PFSK-1 (cell line): ENCODE data around the gene CALHM3.

Source experiments
- FOXP2 ChIP-seq: optimal IDR thresholded peaks from 2 replicates; pipeline ENCODE3; 2011; ENCODE audit warnings: borderline replicate concordance, control low read depth, inconsistent platforms; ENCODE audit not compliant: insufficient read depth; ENCODE audit errors: extremely low read length, extremely low read depth
- POLR2AphosphoS5 ChIP-seq: IDR thresholded peaks from 2 replicates; pipeline ENCODE4 v1.6.1; 2012; ENCODE audit warnings: low read depth, mild to moderate bottlenecking, control low read depth, low read length, moderate library complexity
- REST ChIP-seq, 2 experiments: IDR thresholded peaks; 2 replicates each; pipeline versions ENCODE4 v1.6.1 to v1.8.0; 2011 to 2012; ENCODE audit warnings: low read depth in 2 of 2, low read length in 2 of 2, control low read depth in 1 of 2, inconsistent platforms in 1 of 2, mild to moderate bottlenecking in 1 of 2, moderate library complexity in 1 of 2; ENCODE audit not compliant: insufficient read depth in 1 of 2
- SIN3A ChIP-seq: IDR thresholded peaks from 2 replicates; pipeline ENCODE4 v1.6.1; 2012; ENCODE audit warnings: mild to moderate bottlenecking, low read length, moderate library complexity, borderline replicate concordance; ENCODE audit not compliant: insufficient read depth
- TAF1 ChIP-seq: IDR thresholded peaks from 2 replicates; pipeline ENCODE4 v1.6.1; 2012; ENCODE audit warnings: low read length, control low read depth, borderline replicate concordance; ENCODE audit not compliant: insufficient read depth

CALHM3 gene

DNA sequence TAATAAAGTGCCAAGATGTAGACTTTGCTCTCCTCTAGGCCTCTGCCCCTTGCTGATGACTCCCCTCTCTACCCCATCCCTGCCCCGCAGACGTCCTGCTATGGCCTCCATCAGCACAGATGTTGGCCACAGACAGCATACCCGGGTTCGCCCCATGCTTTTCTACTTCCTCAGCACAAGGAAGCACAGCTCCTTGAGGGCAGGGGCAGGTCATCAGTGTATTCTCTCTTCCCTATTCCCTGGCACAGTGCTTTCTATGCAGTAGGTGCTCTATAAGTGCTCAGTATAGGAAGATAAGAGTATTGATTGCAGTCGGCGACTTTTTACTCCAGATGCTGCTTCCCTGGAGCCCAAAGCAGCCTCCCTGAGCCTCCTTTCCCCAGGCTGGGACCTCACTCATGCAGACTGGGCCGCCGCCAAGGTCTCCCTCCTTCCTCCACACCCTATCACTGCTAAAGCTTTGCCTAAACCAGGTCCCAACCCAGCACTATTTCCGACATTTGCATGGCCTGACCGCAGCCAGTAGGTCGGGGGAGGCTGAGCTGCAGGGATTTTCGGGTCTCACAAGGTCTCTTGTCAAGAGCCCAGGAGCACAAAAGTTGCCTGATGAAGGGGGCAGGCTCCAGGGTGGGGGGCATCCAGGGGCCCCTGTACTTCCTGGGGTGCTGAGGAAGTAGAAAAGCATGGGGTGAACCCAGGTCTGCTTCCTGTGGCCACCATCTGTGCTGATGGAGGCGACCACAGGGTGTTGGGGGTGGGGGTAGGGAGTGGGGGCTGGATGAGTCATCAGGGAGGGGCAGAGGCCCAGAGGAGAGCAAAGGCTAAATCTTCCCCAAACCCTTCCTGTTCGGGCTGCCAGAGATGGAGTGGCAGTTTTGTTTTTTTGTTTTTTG, 8.0 kb downstream of the CALHM3 start:
- TF ChIP-seq TAF1 (no peak), POLR2AphosphoS5 (no peak), FOXP2 (no peak)

- TF ChIP-seq SIN3A (no peak), TAF1 (no peak), POLR2AphosphoS5 (no peak), REST (IDR thresholded peaks at IDR 0.05; ENCODE audit: insufficient read depth in 1 of 2, low read depth in 2 of 2, low read length in 2 of 2) (no peak), FOXP2 (no peak)
Measured at GRCh38 chr10:103469201-103469600, 9.8 kb downstream of the CALHM3 start.

DNA sequence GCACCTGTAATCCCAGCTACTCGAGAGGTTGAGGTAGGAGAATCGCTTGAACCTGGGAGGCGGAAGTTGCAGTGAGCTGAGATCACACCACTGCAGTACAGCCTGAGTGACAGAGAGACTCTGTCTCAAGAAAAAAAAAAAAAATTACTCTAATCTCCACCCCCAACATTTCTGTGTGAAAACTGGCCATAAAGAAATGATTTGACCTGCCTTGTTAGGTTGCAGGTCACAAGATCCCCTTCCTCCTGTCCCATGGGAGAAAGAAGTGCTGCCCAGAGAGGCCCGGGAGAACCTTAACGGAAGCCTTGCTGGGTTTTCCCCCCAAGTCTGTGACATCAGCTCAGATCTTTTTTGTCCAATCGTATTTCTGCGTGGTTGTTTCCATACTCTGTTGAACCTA, 11.6 kb downstream of the CALHM3 start:
- no peak for TF ChIP-seq REST (IDR thresholded peaks at IDR 0.05; ENCODE audit: insufficient read depth in 1 of 2, low read depth in 2 of 2, low read length in 2 of 2)
- TF ChIP-seq FOXP2: no peak
- no peak for TF ChIP-seq TAF1
- TF ChIP-seq SIN3A: no peak
- TF ChIP-seq POLR2AphosphoS5: no peak

GRCh38 chr10:103466734-103467133, 12.3 kb downstream of the CALHM3 start:
- TF ChIP-seq SIN3A: no peak
- no peak for TF ChIP-seq FOXP2
- no peak for TF ChIP-seq REST (IDR thresholded peaks at IDR 0.05; ENCODE audit: insufficient read depth in 1 of 2, low read depth in 2 of 2, low read length in 2 of 2)
- no peak for TF ChIP-seq POLR2AphosphoS5
- no peak for TF ChIP-seq TAF1

GRCh38 chr10:103465411-103466179, 13.4 kb downstream of the CALHM3 start:
- TF ChIP-seq TAF1 (no peak), POLR2AphosphoS5 (no peak), SIN3A (no peak), FOXP2 (no peak), REST (IDR thresholded peaks at IDR 0.05; ENCODE audit: insufficient read depth in 1 of 2, low read depth in 2 of 2, low read length in 2 of 2) (no peak)
